K562 (cell line): Measurements from ENCODE around the gene UBXN1. TPM values are rescaled to one million over a fixed set of nuclear protein-coding genes. Genes with fewer than 3 reads are reported as not detected.

Experiments used
- BRD9 ChIP-seq: fragments of 450-650 bp; IDR thresholded peaks from 2 replicates; pipeline ENCODE4 v1.6.1; 2018; ENCODE audit warnings: low read depth; ENCODE audit not compliant: partially characterized antibody
- CBX2 ChIP-seq: fragments of 200-600 bp; sonication (generic); IDR thresholded peaks from one replicate; pipeline ENCODE4 v1.6.1; 2012; ENCODE audit warnings: mild to moderate bottlenecking, low read length, inconsistent platforms; ENCODE audit not compliant: insufficient read depth, poor library complexity, severe bottlenecking
- CEBPG ChIP-seq, 3 experiments: fragments of 200-800 bp in 1 of 3; sonication (Bioruptor generic) in 1 of 3; sonication (generic) in 1 of 3; formaldehyde crosslinking in 1 of 3; IDR thresholded peaks in 2 of 3; conservative IDR thresholded peaks in 1 of 3; 2 replicates each; pipeline versions ENCODE4 v1.6.1 to v1.8.0; 2016 to 2022; ENCODE audit warnings: missing compliant biosample characterization in 2 of 3, missing genetic modification characterization in 2 of 3, mild to moderate bottlenecking in 1 of 3, missing genetic modification reagents in 1 of 3
- CTCFL ChIP-seq: IDR thresholded peaks from 2 replicates; pipeline ENCODE4 v1.6.1; 2011; ENCODE audit warnings: borderline replicate concordance, low read depth, mild to moderate bottlenecking, moderate library complexity, low read length; ENCODE audit not compliant: insufficient read depth, poor library complexity, severe bottlenecking
- DEAF1 ChIP-seq: fragments of 450-650 bp; formaldehyde crosslinking; IDR thresholded peaks from 2 replicates; pipeline ENCODE4 v1.4.0; 2020; ENCODE audit warnings: mild to moderate bottlenecking, moderate library complexity
- GTF2F1 ChIP-seq: IDR thresholded peaks from 2 replicates; pipeline ENCODE4 v1.6.1; 2011; ENCODE audit warnings: low read depth, low read length, improper control_type of control experiment
- HSF4 ChIP-seq: fragments of 250-450 bp; sonication (Bioruptor Pico); IDR thresholded peaks from 2 replicates; pipeline ENCODE4 v2.1.2; 2022; ENCODE audit warnings: mild to moderate bottlenecking, moderate library complexity, borderline replicate concordance
- ID3 ChIP-seq, 2 experiments: fragments of 250-450 bp in 1 of 2; fragments of 450-650 bp in 1 of 2; sonication (Bioruptor Pico) in 1 of 2; IDR thresholded peaks; 2 replicates each; pipeline versions ENCODE4 v1.6.1 to v1.8.0; 2016 to 2021; ENCODE audit warnings: mild to moderate bottlenecking in 2 of 2, moderate library complexity in 2 of 2, missing compliant biosample characterization in 1 of 2, missing genetic modification characterization in 1 of 2
- KDM4B ChIP-seq, 2 experiments: fragments of 450-650 bp in 1 of 2; sonication (generic) in 1 of 2; IDR thresholded peaks; 2 replicates each; pipeline ENCODE4 v1.6.1; 2016 to 2017; ENCODE audit warnings: borderline replicate concordance in 2 of 2, antibody characterized with exemption in 1 of 2, low read depth in 1 of 2, mild to moderate bottlenecking in 1 of 2
- KLF10 ChIP-seq: fragments of 250-450 bp; sonication (Bioruptor Pico); IDR thresholded peaks from 2 replicates; pipeline ENCODE4 v1.6.1; 2021; ENCODE audit warnings: matching md5 sums
- MAZ ChIP-seq, 2 experiments: fragments of 450-650 bp in 1 of 2; sonication (generic) in 1 of 2; formaldehyde crosslinking; IDR thresholded peaks in 1 of 2; conservative IDR thresholded peaks in 1 of 2; 2 replicates each; pipeline versions ENCODE4 v1.4.0 to v1.5.0; 2020; ENCODE audit warnings: mild to moderate bottlenecking in 1 of 2, missing genetic modification reagents in 1 of 2
- MEIS2 ChIP-seq: fragments of 450-650 bp; IDR thresholded peaks from 2 replicates; pipeline ENCODE4 v1.6.1; 2014; ENCODE audit warnings: mild to moderate bottlenecking; ENCODE audit not compliant: partially characterized antibody
- MTF1 ChIP-seq: fragments of 250-450 bp; sonication (Bioruptor Pico); IDR thresholded peaks from 2 replicates; pipeline ENCODE4 v1.9.0; 2021; ENCODE audit warnings: moderate library complexity, mild to moderate bottlenecking, inconsistent platforms, borderline replicate concordance
- MYNN ChIP-seq, 2 experiments: sonication (generic); formaldehyde crosslinking in 1 of 2; IDR thresholded peaks; 2 replicates each; pipeline versions ENCODE4 v1.5.0 to v1.6.1; 2016 to 2020; ENCODE audit warnings: antibody characterized with exemption in 1 of 2, missing genetic modification reagents in 1 of 2
- RAD21 ChIP-seq, 2 experiments: fragments of 250-450 bp in 1 of 2; fragments of 450-650 bp in 1 of 2; sonication (Bioruptor Pico) in 1 of 2; formaldehyde crosslinking in 1 of 2; IDR thresholded peaks in 1 of 2; conservative IDR thresholded peaks in 1 of 2; 2 replicates each; pipeline versions ENCODE4 v1.4.0 to v1.8.0; 2020 to 2022; ENCODE audit warnings: mild to moderate bottlenecking in 2 of 2, moderate library complexity in 1 of 2
- TBP ChIP-seq: optimal IDR thresholded peaks from 2 replicates; pipeline ENCODE3; 2011; ENCODE audit warnings: low read depth, low read length, improper control_type of control experiment
- ZNF121 ChIP-seq: sonication (generic); formaldehyde crosslinking; conservative IDR thresholded peaks from 2 replicates; pipeline ENCODE4 v1.8.0; 2022; ENCODE audit warnings: missing genetic modification reagents
- ZNF316 ChIP-seq: fragments of 450-650 bp; IDR thresholded peaks from 2 replicates; pipeline ENCODE4 v1.6.1; 2016
- ZNF395 ChIP-seq: fragments of 200-800 bp; sonication (Bioruptor generic); IDR thresholded peaks from 2 replicates; pipeline ENCODE4 v1.6.1; 2017; ENCODE audit warnings: missing genetic modification characterization, missing compliant biosample characterization
- ZNF561 ChIP-seq: fragments of 450-650 bp; formaldehyde crosslinking; conservative IDR thresholded peaks from 2 replicates; pipeline ENCODE4 v1.4.0; 2020; ENCODE audit warnings: mild to moderate bottlenecking, moderate library complexity
- polyA plus RNA-seq, 8 experiments: library from polyadenylated mRNA; depleted of rRNA in 4 of 8; stranded (reverse) in 5 of 8; unstranded in 3 of 8; fragments of >200 nt; fragmentation: Nextera tagmentation in 2 of 8; fragmentation: Illumina TruSeq in 1 of 8; extraction: Ambion mirVana in 2 of 8; extraction: Trizol in 1 of 8; gene quantifications; 2 replicates each; pipeline versions ENCODE4 v1.2.1 to v1.2.3, GENCODE V29; 2011 to 2014; ENCODE audit warnings: inconsistent platforms in 1 of 8, missing spikeins in 1 of 8
- total RNA-seq, 7 experiments: library from RNA; depleted of rRNA in 6 of 7; stranded (reverse); fragments of >200 nt in 6 of 7; fragmentation: Illumina TruSeq in 2 of 7; extraction: Trizol in 2 of 7; gene quantifications; 2 replicates each; pipeline versions ENCODE4 v1.2.1 to v1.2.3, GENCODE V29; 2011 to 2021; ENCODE audit warnings: low replicate concordance in 1 of 7

The UBXN1 gene
- total and polyA plus RNA-seq, 9 of the 15 experiments (the other 6 are each of a cell fraction or from before 2014, with no cell fraction given): 4.8 to 263 (median 99.7) TPM

- TF ChIP-seq CTCFL: peak; percentile 79
- no peak for TF ChIP-seq MTF1
- no peak for TF ChIP-seq ZNF121
- no peak for TF ChIP-seq KDM4B (IDR thresholded peaks at IDR 0.05; ENCODE audit: borderline replicate concordance in 2 of 2, low read depth in 1 of 2)
- TF ChIP-seq MAZ (CRISPR knock-in tag; conservative IDR thresholded peaks at IDR 0.05 in 1 of 2, IDR thresholded peaks at IDR 0.05 in 1 of 2): peak in 1 of 2 experiments; percentile 42; a peak in 1 of 4 replicates
- no peak for TF ChIP-seq BRD9
- no peak for TF ChIP-seq ZNF395 (CRISPR knock-in tag)
- TF ChIP-seq HSF4 (CRISPR knock-in tag): no peak
- no peak for TF ChIP-seq KLF10 (CRISPR knock-in tag)
- no peak for TF ChIP-seq CBX2
- peak; percentile 37 for TF ChIP-seq MEIS2
- no peak for TF ChIP-seq TBP
- peak; percentile 77 to 84 for TF ChIP-seq RAD21 (CRISPR knock-in tag; conservative IDR thresholded peaks at IDR 0.05 in 1 of 2, IDR thresholded peaks at IDR 0.05 in 1 of 2)
- peak; percentile 66 for TF ChIP-seq DEAF1
- TF ChIP-seq MYNN (IDR thresholded peaks at IDR 0.05): 0 out of 2 replicates have a peak, but pooled peaks have one; percentile 31
- TF ChIP-seq MYNN (CRISPR knock-in tag; IDR thresholded peaks at IDR 0.05): no peak
- TF ChIP-seq ZNF561 (CRISPR knock-in tag): no peak
- no peak for TF ChIP-seq GTF2F1
- no peak for TF ChIP-seq ID3 (CRISPR knock-in tag; IDR thresholded peaks at IDR 0.05)
- no peak for TF ChIP-seq ID3 (tag; IDR thresholded peaks at IDR 0.05)
- TF ChIP-seq ZNF316: 0 out of 2 replicates have a peak, but pooled peaks have one; percentile 5
- no peak for TF ChIP-seq CEBPG (CRISPR knock-in tag; IDR thresholded peaks at IDR 0.05)
- no peak for TF ChIP-seq CEBPG (tag; conservative IDR thresholded peaks at IDR 0.05 in 1 of 2, IDR thresholded peaks at IDR 0.05 in 1 of 2)
Observed at GRCh38 chr11:62694455-62695167, 15.7 kb upstream of the UBXN1 start (continued).
